Osteoblast (primary cell): ENCODE data around the gene UNKL. TPM values are rescaled to one million over a fixed set of nuclear protein-coding genes. Genes with fewer than 3 reads are reported as not detected.

Source experiments
- DNase-seq: peaks from one replicate; pipeline ENCODE4 v3.0.0; 2011; ENCODE audit warnings: low spot score, mixed read lengths; ENCODE audit not compliant: insufficient read length; ENCODE audit errors: missing footprints
- H2AFZ ChIP-seq: 2 replicates; pipeline ENCODE4 v1.6.0; 2011; ENCODE audit warnings: mild to moderate bottlenecking, low read length
- H3K27ac ChIP-seq: 2 replicates; pipeline ENCODE4 v1.5.1; 2011; ENCODE audit warnings: mild to moderate bottlenecking, low read depth, low read length, moderate library complexity
- H3K27me3 ChIP-seq: 2 replicates; pipeline ENCODE4 v1.6.0; 2012; ENCODE audit warnings: mild to moderate bottlenecking, control low read depth, inconsistent platforms, low read length, moderate library complexity; ENCODE audit not compliant: insufficient read depth
- H3K36me3 ChIP-seq: 2 replicates; pipeline ENCODE4 v1.5.1; 2011; ENCODE audit warnings: mild to moderate bottlenecking, low read length, control low read depth, moderate library complexity; ENCODE audit not compliant: insufficient read depth
- H3K4me1 ChIP-seq: 2 replicates; pipeline ENCODE4 v1.5.1; 2011; ENCODE audit warnings: mild to moderate bottlenecking, low read length, control low read depth, moderate library complexity; ENCODE audit not compliant: insufficient read depth
- H3K4me2 ChIP-seq: 2 replicates; pipeline ENCODE4 v1.6.0; 2011; ENCODE audit warnings: mild to moderate bottlenecking, low read length; ENCODE audit not compliant: insufficient read depth
- H3K4me3 ChIP-seq: fragments of 200-600 bp; sonication (generic); 3 replicates; pipeline ENCODE4 v1.5.1; 2012; ENCODE audit warnings: mild to moderate bottlenecking, low read length, inconsistent platforms; ENCODE audit not compliant: insufficient read depth
- H3K79me2 ChIP-seq: 2 replicates; pipeline ENCODE4 v1.6.0; 2012; ENCODE audit warnings: mild to moderate bottlenecking, low read length, control low read depth, inconsistent platforms; ENCODE audit not compliant: insufficient read depth
- H3K9me3 ChIP-seq: 2 replicates; pipeline ENCODE4 v1.5.1; 2011; ENCODE audit warnings: low read depth, low read length, control low read depth
- H4K20me1 ChIP-seq: 2 replicates; pipeline ENCODE4 v1.6.0; 2012; ENCODE audit warnings: mild to moderate bottlenecking, low read length, control low read depth; ENCODE audit not compliant: insufficient read depth
- CTCF ChIP-seq: IDR thresholded peaks from 2 replicates; pipeline ENCODE4 v1.5.1; 2011; ENCODE audit warnings: mild to moderate bottlenecking, low read depth, low read length, moderate library complexity; ENCODE audit errors: extremely low read depth
- total RNA-seq: library from RNA; depleted of rRNA; stranded (reverse); fragments of >200 nt; gene quantifications from 2 replicates; pipeline ENCODE4 v1.2.3, GENCODE V29; 2012

UNKL gene
- total RNA-seq, 1 donor = 10.1 TPM

GRCh38 chr16:1390239-1390779, 24.2 kb downstream of the UNKL start:
- no peak overlapping the region for H2AFZ ChIP-seq
- no peak for TF ChIP-seq CTCF
- H3K36me3 ChIP-seq = peaks cover 7% of the 10 kb centered on the region
- no peak for DNase-seq
- no peaks in the 10 kb centered on the region for H3K4me1 ChIP-seq
- no peaks in the 10 kb centered on the region for H3K27me3 ChIP-seq
- H3K27ac ChIP-seq = no peak overlapping the region
- H3K4me2 ChIP-seq = no peak overlapping the region
- H3K9me3 ChIP-seq = no peaks in the 10 kb centered on the region
- H3K79me2 ChIP-seq = no peaks in the 10 kb centered on the region
- H3K4me3 ChIP-seq = no peak overlapping the region
- no peaks in the 10 kb centered on the region for H4K20me1 ChIP-seq

DNA sequence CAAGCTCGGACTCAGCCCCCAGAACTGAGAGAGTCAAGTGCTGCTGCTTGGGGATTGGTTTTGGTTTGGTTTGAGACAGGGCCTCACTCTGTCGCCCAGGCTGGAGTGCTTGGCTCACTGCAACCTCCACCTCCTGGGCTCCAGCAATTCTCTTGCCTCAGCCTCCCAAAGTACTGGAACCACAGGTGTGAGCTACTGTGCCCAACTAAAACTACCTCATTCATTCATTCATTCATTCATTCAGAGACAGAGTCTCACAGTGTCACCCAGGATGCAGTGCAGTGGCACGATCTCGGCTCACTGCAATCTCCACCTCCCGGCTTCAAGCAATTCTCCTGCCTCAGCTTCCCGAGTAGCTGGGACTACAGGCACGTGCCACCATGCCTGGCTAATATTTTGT, 24.7 kb downstream of the UNKL start:
- Histone ChIP-seq H3K4me2 (no peak overlapping the region), H3K27me3 (no peaks in the 10 kb centered on the region), H3K27ac (no peak overlapping the region), H3K9me3 (no peaks in the 10 kb centered on the region), H3K4me1 (no peaks in the 10 kb centered on the region), H3K79me2 (no peaks in the 10 kb centered on the region), H3K4me3 (no peak overlapping the region), H3K36me3 (peaks cover 7% of the 10 kb centered on the region), H2AFZ (no peak overlapping the region), H4K20me1 (no peaks in the 10 kb centered on the region)
- no peak for DNase-seq
- no peak for TF ChIP-seq CTCF

DNA sequence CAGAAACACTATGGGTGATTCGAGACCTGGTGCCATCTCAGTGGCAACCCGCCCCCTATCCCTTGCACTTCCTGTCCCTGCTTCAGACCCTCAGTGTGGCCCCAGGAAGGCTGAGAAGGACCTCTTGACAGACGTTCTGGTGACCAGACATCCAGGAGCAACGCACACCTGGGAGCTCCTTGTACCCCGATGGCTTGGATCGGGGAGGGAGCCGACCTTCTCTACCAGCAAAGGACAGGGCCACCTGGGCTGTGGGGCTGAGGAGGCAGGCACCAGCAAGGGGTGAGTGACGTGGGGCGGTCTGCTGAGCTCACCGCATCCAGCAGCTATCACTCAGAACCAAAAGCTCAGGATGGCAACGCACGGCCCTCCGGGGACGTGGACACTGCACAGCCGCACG, 27.2 kb downstream of the UNKL start:
- Histone ChIP-seq H4K20me1 (no peaks in the 10 kb centered on the region), H3K4me1 (no peaks in the 10 kb centered on the region), H3K27me3 (no peaks in the 10 kb centered on the region), H3K27ac (no peak overlapping the region), H3K79me2 (no peaks in the 10 kb centered on the region), H3K4me3 (no peak overlapping the region), H3K9me3 (no peaks in the 10 kb centered on the region), H3K36me3 (peaks cover 7% of the 10 kb centered on the region), H2AFZ (no peak overlapping the region), H3K4me2 (no peak overlapping the region)
- DNase-seq = no peak
- TF ChIP-seq CTCF = no peak

GRCh38 chr16:1385232-1385631, 29.3 kb downstream of the UNKL start:
- Histone ChIP-seq H3K27me3 (no peaks in the 10 kb centered on the region), H3K9me3 (no peaks in the 10 kb centered on the region), H3K36me3 (peaks cover 1% of the 10 kb centered on the region), H3K79me2 (no peaks in the 10 kb centered on the region), H3K4me3 (no peak overlapping the region), H2AFZ (no peak overlapping the region), H3K4me2 (no peak overlapping the region), H3K4me1 (no peaks in the 10 kb centered on the region), H3K27ac (no peak overlapping the region), H4K20me1 (no peaks in the 10 kb centered on the region)
- no peak for DNase-seq
- TF ChIP-seq CTCF = no peak
